Left kidney (tissue), 2 donors: Measurements from ENCODE around the gene HHLA2. TPM values are rescaled to one million over a fixed set of nuclear protein-coding genes. Genes with fewer than 3 reads are reported as not detected.

Source experiments
- DNase-seq: peaks from one replicate; pipeline ENCODE4 v3.0.0-alpha.2; 2013
- polyA plus RNA-seq: library from polyadenylated mRNA; unstranded; fragments of 120-200 nt; gene quantifications from one replicate; pipeline ENCODE4 v1.2.1, GENCODE V29; 2013; ENCODE audit not compliant: insufficient read length

Gene HHLA2
- polyA plus RNA-seq, 1 donor: 21.3 TPM

GRCh38 chr3:108393128-108393900, 97.0 kb downstream of the HHLA2 start:
- no peak for DNase-seq

- DNase-seq: no peak
Measured at GRCh38 chr3:108394016-108394415, 97.7 kb downstream of the HHLA2 start.

- DNase-seq: no peak
Measured at GRCh38 chr3:108394563-108394962, 98.2 kb downstream of the HHLA2 start.

DNA sequence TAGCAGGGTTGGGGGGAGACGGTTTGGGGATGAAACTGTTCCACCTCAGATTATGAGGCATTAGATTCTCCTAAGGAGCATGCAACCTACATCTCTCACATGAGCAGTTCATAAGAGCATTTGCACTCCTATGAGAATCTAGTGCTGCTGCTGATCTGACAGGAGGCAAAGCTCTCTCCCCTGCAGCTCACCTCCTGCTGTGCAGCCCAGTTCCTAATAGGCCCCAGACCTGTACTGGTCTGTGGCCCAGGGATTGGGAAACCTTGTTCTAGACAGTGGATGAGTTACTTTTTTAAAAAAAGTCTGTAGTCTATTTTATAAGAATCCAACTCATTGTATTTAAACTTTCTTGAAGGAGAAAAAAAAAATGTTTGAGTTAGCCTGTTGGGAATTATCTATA, 100.0 kb downstream of the HHLA2 start:
- no peak for DNase-seq

DNA sequence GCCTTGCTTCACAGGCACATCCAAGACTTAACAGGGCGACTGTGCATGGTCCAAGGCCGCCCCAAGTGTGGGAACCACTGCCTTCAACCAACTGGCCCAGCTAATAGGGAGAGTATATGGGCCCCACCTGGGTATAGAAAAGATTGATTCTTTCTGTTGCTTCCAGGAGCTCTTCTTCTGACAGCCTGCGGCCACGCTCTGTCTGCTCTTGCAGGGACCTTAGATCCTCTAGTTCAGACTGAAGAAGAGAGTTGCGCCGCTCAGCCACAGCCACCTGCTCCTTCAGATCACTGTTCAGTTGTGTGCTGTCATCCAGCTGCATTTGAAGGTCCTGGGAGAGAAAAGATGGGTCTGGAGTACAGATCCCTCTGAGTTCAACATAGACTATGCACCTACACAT, 102.2 kb downstream of the HHLA2 start:
- no peak for DNase-seq

DNA sequence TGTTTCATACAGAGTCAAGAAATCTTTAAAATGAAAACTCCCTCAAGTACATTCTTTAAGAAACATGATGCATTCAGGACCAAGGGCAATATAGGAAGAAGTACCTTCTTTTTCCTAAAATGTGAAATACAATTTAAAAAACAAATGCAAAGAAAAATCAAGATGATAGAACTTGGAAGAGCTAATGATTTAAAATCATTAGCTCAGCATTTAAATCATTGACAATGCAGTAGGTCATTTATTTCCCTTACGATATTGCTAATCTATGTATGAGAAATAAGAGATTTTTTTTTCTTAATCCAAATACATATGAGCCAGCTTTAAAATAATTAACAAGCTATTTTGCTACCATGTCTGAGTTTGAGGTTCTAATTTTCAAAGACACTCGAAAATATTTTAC, 105.5 kb downstream of the HHLA2 start:
- no peak for DNase-seq

DNA sequence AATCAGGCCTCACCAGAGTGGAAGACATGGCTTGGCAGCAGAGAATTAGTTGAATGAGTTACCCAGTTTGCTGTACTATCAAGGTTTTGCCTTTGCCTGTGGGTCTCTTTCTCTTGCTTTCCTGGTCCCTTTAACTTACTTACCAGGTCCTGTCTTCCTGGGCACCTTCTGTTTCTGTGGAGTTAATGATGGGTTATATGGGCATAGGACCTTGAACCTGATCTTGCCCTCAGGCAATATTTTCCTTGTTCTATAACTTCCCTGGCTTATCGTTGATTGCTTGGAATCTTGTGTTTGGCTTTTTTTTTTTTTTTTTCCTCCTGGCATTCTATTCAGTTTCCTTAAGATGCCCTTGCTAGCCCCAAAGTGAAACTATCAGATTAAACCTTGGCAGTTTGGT, 106.8 kb downstream of the HHLA2 start:
- DNase-seq: no peak

DNA sequence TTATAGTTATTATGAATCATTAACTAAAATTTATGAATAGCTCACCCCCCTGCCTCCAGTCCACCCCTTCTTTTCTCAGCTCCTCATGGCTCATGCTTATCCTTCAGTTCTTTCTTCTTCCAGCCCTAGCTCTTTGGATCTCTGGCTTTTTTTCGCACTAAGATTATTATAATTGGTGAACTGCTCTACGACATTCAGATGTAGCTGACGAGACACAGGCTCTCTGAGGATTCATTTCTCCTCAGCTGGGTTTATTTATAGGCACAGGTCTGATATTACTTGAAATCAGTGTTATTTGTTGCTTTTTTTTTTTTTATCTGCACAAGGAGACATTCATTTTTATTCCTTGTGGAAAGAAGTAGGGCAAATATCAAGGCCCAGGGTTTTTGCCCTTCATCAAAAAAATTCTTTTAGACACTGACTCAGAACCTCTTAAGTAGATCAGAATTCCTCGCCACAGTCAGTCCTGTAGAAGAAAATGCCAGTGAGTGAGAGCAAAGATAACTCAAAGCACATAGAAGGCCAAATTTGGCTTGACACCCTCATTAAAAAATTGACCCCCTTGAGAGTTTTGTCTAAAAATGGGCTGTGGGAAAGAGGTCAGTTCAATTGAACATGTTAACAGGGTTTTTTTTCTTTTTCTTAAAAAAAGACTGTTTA, 107.5 kb downstream of the HHLA2 start:
- no peak for DNase-seq

DNA sequence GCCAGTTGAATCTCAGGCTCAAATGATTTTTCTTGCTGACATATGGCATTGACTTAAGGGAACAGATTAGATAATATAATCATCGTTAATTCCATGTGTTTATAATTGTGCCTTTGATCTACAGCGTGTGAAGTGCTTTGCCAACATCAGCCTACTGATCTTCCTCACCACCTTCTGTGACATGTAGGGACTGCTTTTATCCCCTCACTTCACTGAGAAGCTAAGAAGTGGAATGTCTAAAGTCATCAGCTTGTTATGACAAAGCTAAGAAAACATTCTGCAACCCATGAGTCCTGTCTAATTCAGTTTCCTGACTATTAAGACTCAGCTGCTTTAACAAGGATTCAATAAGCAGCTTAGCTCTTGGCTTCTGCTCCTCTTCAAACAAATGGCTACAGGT, 108.0 kb downstream of the HHLA2 start:
- no peak for DNase-seq

DNA sequence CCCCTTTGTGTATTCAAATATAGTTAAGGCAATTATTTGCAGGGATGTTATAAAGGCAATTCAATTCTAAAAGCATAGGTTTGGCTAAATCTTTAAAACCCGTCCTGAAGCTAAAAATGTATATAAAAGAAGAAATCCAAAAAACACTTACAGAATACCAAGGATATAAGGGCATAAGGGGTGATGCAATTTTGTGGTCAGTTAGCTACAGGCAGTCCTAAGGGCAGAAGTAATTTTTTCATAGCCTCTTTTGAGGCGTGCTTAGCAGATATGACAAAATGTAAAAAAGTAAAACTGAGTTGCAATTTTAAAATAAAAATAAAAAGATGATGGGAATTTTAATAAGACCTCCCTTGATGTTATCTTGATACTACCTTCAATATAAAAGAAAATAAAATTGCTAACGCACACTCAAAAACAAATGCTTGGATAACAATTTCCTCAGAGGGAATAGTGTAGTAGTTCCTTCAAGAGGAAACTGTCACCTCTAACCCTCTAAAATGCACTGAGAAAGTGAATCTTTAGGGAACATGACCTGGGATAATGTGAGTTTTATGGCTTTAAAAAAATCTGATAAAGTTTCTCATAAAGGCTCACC, 109.8 kb downstream of the HHLA2 start:
- no peak for DNase-seq

DNA sequence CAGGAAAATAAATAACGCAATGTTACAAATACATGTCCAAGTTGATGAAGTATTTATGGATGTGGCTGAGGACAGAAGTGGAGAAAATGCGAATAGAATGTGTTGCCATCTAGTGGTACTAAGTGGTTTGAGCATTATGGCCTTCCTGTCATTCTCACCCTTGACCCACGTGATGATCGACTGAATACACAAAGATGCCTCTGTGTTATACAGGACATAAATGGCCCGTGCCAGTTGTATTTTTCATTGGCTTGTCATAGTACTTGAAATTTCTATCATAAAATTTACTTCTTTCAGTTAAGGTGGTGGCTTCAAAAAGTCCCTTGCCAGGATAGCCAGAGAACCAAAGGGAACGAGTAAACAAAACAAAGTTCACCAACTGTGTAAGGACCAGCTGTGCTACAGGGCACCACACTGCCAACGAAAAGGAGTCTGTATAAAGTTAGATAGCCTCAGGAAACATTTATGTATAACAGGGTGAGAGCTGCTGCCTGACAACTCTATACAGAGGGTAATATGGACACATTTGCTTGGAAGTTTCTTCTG, 110.4 kb downstream of the HHLA2 start:
- DNase-seq: peak; percentile 61

DNA sequence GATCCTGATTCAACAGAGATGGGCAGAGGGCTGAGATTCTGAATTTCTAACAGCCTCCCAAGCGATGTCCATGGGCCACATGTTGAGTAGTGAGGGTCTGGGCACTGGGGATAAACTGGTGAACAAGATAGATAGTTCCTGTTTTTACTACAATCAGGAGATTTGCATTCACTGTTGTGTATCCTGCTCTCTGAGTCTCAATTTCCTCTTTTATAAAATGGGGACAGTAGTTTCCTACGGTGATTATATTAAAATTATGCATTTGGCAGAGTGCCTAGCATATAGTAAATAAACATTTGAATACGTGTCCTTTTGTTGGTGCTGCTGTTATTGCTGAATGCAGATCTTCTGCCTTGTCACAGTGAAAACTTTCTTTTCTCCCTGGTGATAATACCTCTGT, 111.5 kb downstream of the HHLA2 start:
- DNase-seq: no peak

DNA sequence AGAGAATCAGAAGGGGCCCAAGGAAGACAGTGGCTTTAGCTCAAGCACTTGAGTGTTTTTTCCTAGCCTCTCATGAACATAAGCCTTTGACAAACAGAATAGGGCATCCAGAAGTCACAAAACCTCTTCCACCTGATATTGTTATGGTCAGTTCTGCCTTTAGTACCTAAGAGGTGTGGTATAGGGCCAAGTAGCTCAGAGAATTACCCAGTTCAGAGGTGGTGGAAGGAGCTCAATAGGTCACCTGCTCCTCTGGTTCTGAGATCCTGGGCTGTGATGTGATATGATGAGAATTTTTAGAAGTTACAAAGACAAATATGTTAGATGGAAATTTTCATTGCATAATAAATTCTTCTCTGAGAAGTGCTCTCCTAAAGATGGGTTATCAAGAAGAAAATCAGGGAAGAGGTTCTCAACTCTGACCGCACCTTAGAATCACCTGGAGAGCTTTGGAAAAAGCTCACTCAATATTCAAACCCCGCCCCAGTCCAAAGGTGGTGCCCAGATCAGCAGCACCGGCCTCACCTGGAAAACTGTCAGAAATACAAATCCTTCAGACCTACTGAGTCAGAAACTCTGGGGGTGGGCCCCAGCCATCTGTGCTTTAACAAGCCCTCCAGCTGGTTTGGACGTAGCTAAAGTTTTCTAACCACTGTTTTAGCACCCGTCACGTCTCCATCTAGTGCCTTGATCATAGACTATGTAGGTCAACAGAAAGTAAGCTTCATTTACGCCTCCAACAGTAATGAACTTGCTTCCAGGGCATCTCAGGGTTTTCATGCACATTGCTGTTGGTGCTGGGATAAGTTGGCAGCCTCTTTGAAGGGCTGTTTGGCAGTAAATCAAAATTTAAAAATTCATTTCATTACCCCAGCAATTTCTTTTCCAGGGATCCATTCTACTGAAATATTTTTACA, 112.8 kb downstream of the HHLA2 start:
- DNase-seq: no peak

GRCh38 chr3:108409800-108410178, 113.4 kb downstream of the HHLA2 start:
- DNase-seq: no peak

- DNase-seq: no peak
Measured at GRCh38 chr3:108410531-108410984, 114.2 kb downstream of the HHLA2 start.

DNA sequence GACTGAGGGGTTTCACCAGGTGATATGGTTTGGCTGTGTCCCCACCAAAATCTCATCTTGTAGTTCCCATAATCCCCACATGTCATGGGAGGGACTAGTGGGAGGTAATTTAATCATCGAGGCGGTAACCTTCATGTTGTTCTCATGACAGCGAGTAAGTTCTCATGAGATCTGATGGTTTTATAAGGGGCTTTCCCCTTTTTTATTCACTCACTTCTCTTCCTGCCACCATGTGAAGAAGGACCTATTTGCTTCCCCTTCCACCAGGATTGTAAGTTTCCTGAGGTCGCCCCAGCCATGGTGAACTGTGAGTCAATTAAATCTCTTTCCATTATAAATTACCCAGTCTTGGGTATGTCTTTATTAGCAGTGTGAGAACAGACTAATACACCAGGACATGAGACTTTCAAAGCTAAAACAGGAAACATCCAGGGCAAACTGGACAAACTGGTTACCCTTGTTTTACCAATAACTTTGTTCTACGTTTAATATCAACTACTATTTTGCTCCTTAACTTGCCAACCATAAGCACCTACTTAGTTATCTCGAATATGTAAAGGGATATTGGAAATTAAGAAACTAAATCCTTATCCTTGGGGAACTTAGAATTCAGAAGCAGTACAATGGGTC, 115.9 kb downstream of the HHLA2 start:
- DNase-seq: no peak

- DNase-seq: no peak
Measured at GRCh38 chr3:108414007-108414406, 117.7 kb downstream of the HHLA2 start.

GRCh38 chr3:108415661-108416060, 119.3 kb downstream of the HHLA2 start:
- DNase-seq: no peak

- DNase-seq: no peak
Measured at GRCh38 chr3:108416111-108416869, 119.9 kb downstream of the HHLA2 start.

DNA sequence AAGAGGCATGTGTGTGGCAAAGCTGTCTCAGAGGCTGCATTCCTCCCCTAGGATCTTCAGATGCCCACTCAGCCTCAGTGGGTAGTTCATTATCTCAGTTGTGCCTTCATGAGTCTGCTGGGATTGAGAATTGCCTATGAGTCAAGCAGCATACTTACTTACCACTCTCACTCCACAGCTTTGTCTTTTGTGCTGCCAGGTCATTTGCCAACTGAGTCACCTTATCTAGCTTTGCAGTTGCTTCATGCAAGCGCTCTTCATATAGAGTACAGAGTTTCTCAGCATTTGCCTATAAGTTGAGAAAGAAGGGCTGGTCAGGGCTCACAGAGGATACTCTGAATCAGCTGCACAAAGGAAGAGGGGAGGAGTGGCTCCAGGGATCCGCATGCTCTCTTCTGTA, 124.6 kb downstream of the HHLA2 start:
- DNase-seq: no peak
